ENCODE data around the gene KCNQ1.

The KCNQ1 gene

GRCh38 chr11:2800655-2801531, 356.1 kb downstream of the KCNQ1 start:
- DNase-seq = peak; percentile 14

- peak; percentile 13 for DNase-seq
Observed at GRCh38 chr11:2801711-2802388, 357.0 kb downstream of the KCNQ1 start.

- DNase-seq = peak; percentile 14
Observed at GRCh38 chr11:2802389-2803185, 357.8 kb downstream of the KCNQ1 start.

GRCh38 chr11:2803186-2804091, 358.6 kb downstream of the KCNQ1 start:
- DNase-seq = peak; percentile 17

GRCh38 chr11:2804189-2804588, 359.4 kb downstream of the KCNQ1 start:
- no peak for DNase-seq

GRCh38 chr11:2804701-2805387, 360.0 kb downstream of the KCNQ1 start:
- DNase-seq = peak; percentile 45

- peak; percentile 14 for DNase-seq
Observed at GRCh38 chr11:2805388-2806056, 360.7 kb downstream of the KCNQ1 start.

- DNase-seq = peak; percentile 27
Observed at GRCh38 chr11:2806351-2807024, 361.7 kb downstream of the KCNQ1 start.

GRCh38 chr11:2807025-2807681, 362.3 kb downstream of the KCNQ1 start:
- DNase-seq = peak; percentile 87

- peak; percentile 28 for DNase-seq
Observed at GRCh38 chr11:2807801-2808241, 363.0 kb downstream of the KCNQ1 start.

GRCh38 chr11:2808850-2809846, 364.3 kb downstream of the KCNQ1 start:
- DNase-seq = peak; percentile 15

- no peak for DNase-seq
Observed at GRCh38 chr11:2809854-2810253, 365.0 kb downstream of the KCNQ1 start.

GRCh38 chr11:2810411-2811205, 365.8 kb downstream of the KCNQ1 start:
- DNase-seq = peak; percentile 22

GRCh38 chr11:2811206-2812091, 366.6 kb downstream of the KCNQ1 start:
- DNase-seq = no peak

GRCh38 chr11:2812371-2812991, 367.7 kb downstream of the KCNQ1 start:
- DNase-seq = peak; percentile 86

Data from right hindlimb (tissue), 1 donor.